Measurements from ENCODE around the gene TMEM204. TPM values are rescaled to one million over a fixed set of nuclear protein-coding genes. Genes with fewer than 3 reads are reported as not detected.
"Not testable (repeated sequence)": the region's sequence is repeated elsewhere in the genome, so short reads cannot be mapped to it uniquely, and the experiment has no call there.

The TMEM204 gene
- total and polyA plus RNA-seq, 2 donors, result 10.3 to 29.3 TPM

- H3K36me3 ChIP-seq (ENCODE audit: control insufficient read depth in 2 of 2, insufficient read depth in 2 of 2, low read length in 1 of 2), result peaks cover 11 to 20% of the 10 kb centered on the region in 2 donors
- WGBS, result 97% methylated on average over 9 of the region's 9 CpGs
- H3K27me3 ChIP-seq (ENCODE audit: control insufficient read depth in 2 of 2, insufficient read depth in 1 of 2, low read length in 1 of 2), result no peaks in the 10 kb centered on the region
- H3K4me1 ChIP-seq (ENCODE audit: control insufficient read depth in 2 of 2, insufficient read depth in 2 of 2, low read length in 2 of 2), result no peaks in the 10 kb centered on the region
- H3K9me3 ChIP-seq (ENCODE audit: control insufficient read depth in 2 of 2, insufficient read depth in 1 of 2, low read length in 1 of 2), result peaks cover 0 to 2% of the 10 kb centered on the region in 2 donors
- H3K4me3 ChIP-seq (ENCODE audit: low read length in 2 of 2), result no peak overlapping the region
- no peak for DNase-seq (ENCODE audit: low read depth in 6 of 9, low spot score in 9 of 9)
- no peak overlapping the region for H3K27ac ChIP-seq (ENCODE audit: low read depth in 1 of 2, low read length in 1 of 2)
Measured at GRCh38 chr16:1581804-1582203, 48.3 kb downstream of the TMEM204 start.

- Histone ChIP-seq H3K4me3 (ENCODE audit: low read length in 2 of 2) (no peak overlapping the region), H3K4me1 (ENCODE audit: control insufficient read depth in 2 of 2, insufficient read depth in 2 of 2, low read length in 2 of 2) (no peaks in the 10 kb centered on the region), H3K27me3 (ENCODE audit: control insufficient read depth in 2 of 2, insufficient read depth in 1 of 2, low read length in 1 of 2) (no peaks in the 10 kb centered on the region), H3K27ac (ENCODE audit: low read depth in 1 of 2, low read length in 1 of 2) (no peak overlapping the region), H3K9me3 (ENCODE audit: control insufficient read depth in 2 of 2, insufficient read depth in 1 of 2, low read length in 1 of 2) (peaks cover 0 to 2% of the 10 kb centered on the region in 2 donors), H3K36me3 (ENCODE audit: control insufficient read depth in 2 of 2, insufficient read depth in 2 of 2, low read length in 1 of 2) (peaks cover 11 to 22% of the 10 kb centered on the region in 2 donors)
- 96% methylated on average over 15 of the region's 15 CpGs for WGBS
- DNase-seq (ENCODE audit: low read depth in 6 of 9, low spot score in 9 of 9), result no peak
Measured at GRCh38 chr16:1583180-1583579, 49.7 kb downstream of the TMEM204 start.

GRCh38 chr16:1584926-1585484, 51.5 kb downstream of the TMEM204 start:
- no peaks in the 10 kb centered on the region for H3K4me1 ChIP-seq (ENCODE audit: control insufficient read depth in 2 of 2, insufficient read depth in 2 of 2, low read length in 2 of 2)
- H3K27ac ChIP-seq (ENCODE audit: low read depth in 1 of 2, low read length in 1 of 2), result no peak overlapping the region
- H3K9me3 ChIP-seq (ENCODE audit: control insufficient read depth in 2 of 2, insufficient read depth in 1 of 2, low read length in 1 of 2), result peaks cover 0 to 2% of the 10 kb centered on the region in 2 donors
- no peak for DNase-seq (ENCODE audit: low read depth in 6 of 9, low spot score in 9 of 9)
- no peak overlapping the region for H3K4me3 ChIP-seq (ENCODE audit: low read length in 2 of 2)
- H3K36me3 ChIP-seq (ENCODE audit: control insufficient read depth in 2 of 2, insufficient read depth in 2 of 2, low read length in 1 of 2), result peaks cover 13 to 25% of the 10 kb centered on the region in 2 donors
- 89% methylated on average over 8 of the region's 8 CpGs for WGBS
- H3K27me3 ChIP-seq (ENCODE audit: control insufficient read depth in 2 of 2, insufficient read depth in 1 of 2, low read length in 1 of 2), result no peaks in the 10 kb centered on the region

- over 99% methylated on average over 6 of the region's 6 CpGs for WGBS
- Histone ChIP-seq H3K27ac (ENCODE audit: low read depth in 1 of 2, low read length in 1 of 2) (no peak overlapping the region), H3K4me3 (ENCODE audit: low read length in 2 of 2) (no peak overlapping the region), H3K4me1 (ENCODE audit: control insufficient read depth in 2 of 2, insufficient read depth in 2 of 2, low read length in 2 of 2) (no peaks in the 10 kb centered on the region), H3K36me3 (ENCODE audit: control insufficient read depth in 2 of 2, insufficient read depth in 2 of 2, low read length in 1 of 2) (peaks cover 3 to 16% of the 10 kb centered on the region in 2 donors), H3K27me3 (ENCODE audit: control insufficient read depth in 2 of 2, insufficient read depth in 1 of 2, low read length in 1 of 2) (no peaks in the 10 kb centered on the region), H3K9me3 (ENCODE audit: control insufficient read depth in 2 of 2, insufficient read depth in 1 of 2, low read length in 1 of 2) (no peaks in the 10 kb centered on the region)
- no peak for DNase-seq (ENCODE audit: low read depth in 6 of 9, low spot score in 9 of 9)
Measured at GRCh38 chr16:1590366-1590765, 56.9 kb downstream of the TMEM204 start.

- 96% methylated on average over 23 of the region's 23 CpGs for WGBS
- peaks cover 3 to 15% of the 10 kb centered on the region in 2 donors for H3K36me3 ChIP-seq (ENCODE audit: control insufficient read depth in 2 of 2, insufficient read depth in 2 of 2, low read length in 1 of 2)
Measured at GRCh38 chr16:1590930-1591705, 57.7 kb downstream of the TMEM204 start.

GRCh38 chr16:1592446-1592845, 59.0 kb downstream of the TMEM204 start:
- WGBS, result 97% methylated on average over 16 of the region's 16 CpGs
- Histone ChIP-seq H3K27me3 (ENCODE audit: control insufficient read depth in 2 of 2, insufficient read depth in 1 of 2, low read length in 1 of 2) (no peaks in the 10 kb centered on the region), H3K27ac (ENCODE audit: low read depth in 1 of 2, low read length in 1 of 2) (no peak overlapping the region), H3K4me1 (ENCODE audit: control insufficient read depth in 2 of 2, insufficient read depth in 2 of 2, low read length in 2 of 2) (no peaks in the 10 kb centered on the region), H3K36me3 (ENCODE audit: control insufficient read depth in 2 of 2, insufficient read depth in 2 of 2, low read length in 1 of 2) (peaks cover 3 to 9% of the 10 kb centered on the region in 2 donors), H3K9me3 (ENCODE audit: control insufficient read depth in 2 of 2, insufficient read depth in 1 of 2, low read length in 1 of 2) (no peaks in the 10 kb centered on the region), H3K4me3 (ENCODE audit: low read length in 2 of 2) (no peak overlapping the region)
- DNase-seq (ENCODE audit: low read depth in 6 of 9, low spot score in 9 of 9), result no peak

More at GRCh38 chr16:1590930-1591705, 57.7 kb downstream of the TMEM204 start:
- H3K27ac ChIP-seq (ENCODE audit: low read depth in 1 of 2, low read length in 1 of 2), result no peak overlapping the region
- H3K9me3 ChIP-seq (ENCODE audit: control insufficient read depth in 2 of 2, insufficient read depth in 1 of 2, low read length in 1 of 2), result no peaks in the 10 kb centered on the region
- H3K27me3 ChIP-seq (ENCODE audit: control insufficient read depth in 2 of 2, insufficient read depth in 1 of 2, low read length in 1 of 2), result no peaks in the 10 kb centered on the region
- H3K4me1 ChIP-seq (ENCODE audit: control insufficient read depth in 2 of 2, insufficient read depth in 2 of 2, low read length in 2 of 2), result no peaks in the 10 kb centered on the region
- no peak overlapping the region for H3K4me3 ChIP-seq (ENCODE audit: low read length in 2 of 2)
- no peak for DNase-seq (ENCODE audit: low read depth in 6 of 9, low spot score in 9 of 9)

- H3K27ac ChIP-seq (ENCODE audit: low read depth in 1 of 2, low read length in 1 of 2); H3K36me3 ChIP-seq (ENCODE audit: control insufficient read depth in 2 of 2, insufficient read depth in 2 of 2, low read length in 1 of 2); H3K27me3 ChIP-seq (ENCODE audit: control insufficient read depth in 2 of 2, insufficient read depth in 1 of 2, low read length in 1 of 2); H3K4me1 ChIP-seq (ENCODE audit: control insufficient read depth in 2 of 2, insufficient read depth in 2 of 2, low read length in 2 of 2); DNase-seq (ENCODE audit: low read depth in 6 of 9, low spot score in 9 of 9); H3K9me3 ChIP-seq (ENCODE audit: control insufficient read depth in 2 of 2, insufficient read depth in 1 of 2, low read length in 1 of 2); H3K4me3 ChIP-seq (ENCODE audit: low read length in 2 of 2): not testable (repeated sequence)
- 95% methylated on average over 5 of the region's 5 CpGs for WGBS
Measured at GRCh38 chr16:1595511-1595910, 62.0 kb downstream of the TMEM204 start.

GRCh38 chr16:1596516-1596915, 63.0 kb downstream of the TMEM204 start:
- Histone ChIP-seq H3K4me3 (ENCODE audit: low read length in 2 of 2) (no peak overlapping the region), H3K27me3 (ENCODE audit: control insufficient read depth in 2 of 2, insufficient read depth in 1 of 2, low read length in 1 of 2) (no peaks in the 10 kb centered on the region), H3K4me1 (ENCODE audit: control insufficient read depth in 2 of 2, insufficient read depth in 2 of 2, low read length in 2 of 2) (no peaks in the 10 kb centered on the region), H3K9me3 (ENCODE audit: control insufficient read depth in 2 of 2, insufficient read depth in 1 of 2, low read length in 1 of 2) (no peaks in the 10 kb centered on the region), H3K27ac (ENCODE audit: low read depth in 1 of 2, low read length in 1 of 2) (no peak overlapping the region), H3K36me3 (ENCODE audit: control insufficient read depth in 2 of 2, insufficient read depth in 2 of 2, low read length in 1 of 2) (peaks cover 0 to 6% of the 10 kb centered on the region in 2 donors)
- DNase-seq (ENCODE audit: low read depth in 6 of 9, low spot score in 9 of 9), result no peak
- 98% methylated on average over 12 of the region's 12 CpGs for WGBS

- WGBS, result 96% methylated on average over 13 of the region's 13 CpGs
Measured at GRCh38 chr16:1597154-1597553, 63.7 kb downstream of the TMEM204 start.

More at GRCh38 chr16:1597154-1597553, 63.7 kb downstream of the TMEM204 start:
- Histone ChIP-seq H3K27me3 (ENCODE audit: control insufficient read depth in 2 of 2, insufficient read depth in 1 of 2, low read length in 1 of 2) (no peaks in the 10 kb centered on the region), H3K36me3 (ENCODE audit: control insufficient read depth in 2 of 2, insufficient read depth in 2 of 2, low read length in 1 of 2) (peaks cover 0 to 9% of the 10 kb centered on the region in 2 donors), H3K9me3 (ENCODE audit: control insufficient read depth in 2 of 2, insufficient read depth in 1 of 2, low read length in 1 of 2) (no peaks in the 10 kb centered on the region), H3K27ac (ENCODE audit: low read depth in 1 of 2, low read length in 1 of 2) (no peak overlapping the region), H3K4me1 (ENCODE audit: control insufficient read depth in 2 of 2, insufficient read depth in 2 of 2, low read length in 2 of 2) (no peaks in the 10 kb centered on the region), H3K4me3 (ENCODE audit: low read length in 2 of 2) (no peak overlapping the region)
- no peak for DNase-seq (ENCODE audit: low read depth in 6 of 9, low spot score in 9 of 9)
